GM19438 (cell line): ENCODE measurements around the gene FAM117A.

Source experiments
- ATAC-seq: cut with Tn5 transposase; IDR thresholded peaks from one replicate; pipeline ENCODE4 v1.9.1; 2021; ENCODE audit warnings: low read depth; ENCODE audit not compliant: unreplicated experiment

FAM117A gene

GRCh38 chr17:49763735-49764558 is at the start of gene FAM117A:
Gene FAM117A (minus strand): TSS chr17:49764131. CDS start chr17:49764087, 44 bp downstream.
- peak; percentile 94 for ATAC-seq

- no peak for ATAC-seq
These were observed 45.1 kb upstream of the FAM117A start for GRCh38 chr17:49809056-49809455.

- ATAC-seq: no peak
These were observed 34.8 kb upstream of the FAM117A start for GRCh38 chr17:49798738-49799137.

GRCh38 chr17:49798182-49798581 is 34.3 kb upstream of the FAM117A start:
- ATAC-seq: no peak

- ATAC-seq: no peak
These were observed 31.4 kb upstream of the FAM117A start for GRCh38 chr17:49795372-49795771.

GRCh38 chr17:49793309-49793708 is 29.4 kb upstream of the FAM117A start:
- no peak for ATAC-seq

- no peak for ATAC-seq
These were observed 25.3 kb upstream of the FAM117A start for GRCh38 chr17:49789243-49789578.

GRCh38 chr17:49788478-49789242 is 24.7 kb upstream of the FAM117A start, which contains the start of gene KAT7:
Gene KAT7 (plus strand): TSS chr17:49788681. CDS start chr17:49788835, 154 bp downstream.
- peak; percentile 89 for ATAC-seq

- ATAC-seq: no peak
These were observed 24.1 kb upstream of the FAM117A start for GRCh38 chr17:49787884-49788477.

GRCh38 chr17:49784636-49785035 is 20.7 kb upstream of the FAM117A start:
- ATAC-seq: no peak

GRCh38 chr17:49783791-49784190 is 19.9 kb upstream of the FAM117A start:
- ATAC-seq: no peak

- no peak for ATAC-seq
These were observed 19.3 kb upstream of the FAM117A start for GRCh38 chr17:49783071-49783715.

- ATAC-seq: no peak
These were observed 15.9 kb upstream of the FAM117A start for GRCh38 chr17:49779739-49780231.

GRCh38 chr17:49779156-49779738 is 15.3 kb upstream of the FAM117A start:
- ATAC-seq: no peak

GRCh38 chr17:49777563-49777962 is 13.6 kb upstream of the FAM117A start:
- no peak for ATAC-seq

GRCh38 chr17:49776551-49777300 is 12.8 kb upstream of the FAM117A start:
- no peak for ATAC-seq

- no peak for ATAC-seq
These were observed 11.8 kb upstream of the FAM117A start for GRCh38 chr17:49775546-49776260.

GRCh38 chr17:49766918-49767530 is 3.1 kb upstream of the FAM117A start:
- ATAC-seq: no peak
